Osteocyte (in vitro differentiated cells): ENCODE results near the gene SCG5. TPM values are rescaled to one million over a fixed set of nuclear protein-coding genes. Genes with fewer than 3 reads are reported as not detected.
A peak's percentile ranks its signal among the peaks of the same experiment; 100 is the strongest.

Source experiments
- DNase-seq: peaks from one replicate; pipeline ENCODE4 v3.0.0; 2021; ENCODE audit warnings: mixed read lengths; ENCODE audit not compliant: unreplicated experiment; ENCODE audit errors: extremely low spot score
- H3K27ac Mint-ChIP-seq: one replicate; pipeline ENCODE4 v1.8.0; 2021; ENCODE audit warnings: mild to moderate bottlenecking, mixed read lengths; ENCODE audit not compliant: unreplicated experiment
- H3K27me3 Mint-ChIP-seq: one replicate; pipeline ENCODE4 v1.8.0; 2021; ENCODE audit warnings: mixed read lengths; ENCODE audit not compliant: unreplicated experiment
- H3K36me3 Mint-ChIP-seq: one replicate; pipeline ENCODE4 v1.8.0; 2021; ENCODE audit warnings: mixed read lengths; ENCODE audit not compliant: unreplicated experiment
- H3K4me1 Mint-ChIP-seq: one replicate; pipeline ENCODE4 v1.8.0; 2021; ENCODE audit warnings: mixed read lengths; ENCODE audit not compliant: unreplicated experiment
- H3K4me3 Mint-ChIP-seq: one replicate; pipeline ENCODE4 v1.8.0; 2021; ENCODE audit warnings: mild to moderate bottlenecking, moderate library complexity, mixed read lengths; ENCODE audit not compliant: unreplicated experiment
- H3K9me3 Mint-ChIP-seq: one replicate; pipeline ENCODE4 v1.8.0; 2021; ENCODE audit warnings: mixed read lengths; ENCODE audit not compliant: unreplicated experiment
- total RNA-seq: library from RNA; stranded (reverse); gene quantifications from 2 replicates; pipeline ENCODE4 v1.2.1, GENCODE V29; 2021
- TF ChIP-seq, protein P1 (sequence below): fragments of 200-600 bp; sonication (generic); IDR thresholded peaks from 2 replicates; pipeline ENCODE4 v1.5.0; 2021; ENCODE audit warnings: antibody characterized with exemption, mild to moderate bottlenecking, moderate library complexity

The SCG5 gene
- total RNA-seq, 1 donor from 2014 or later, result 0.54 TPM

DNA sequence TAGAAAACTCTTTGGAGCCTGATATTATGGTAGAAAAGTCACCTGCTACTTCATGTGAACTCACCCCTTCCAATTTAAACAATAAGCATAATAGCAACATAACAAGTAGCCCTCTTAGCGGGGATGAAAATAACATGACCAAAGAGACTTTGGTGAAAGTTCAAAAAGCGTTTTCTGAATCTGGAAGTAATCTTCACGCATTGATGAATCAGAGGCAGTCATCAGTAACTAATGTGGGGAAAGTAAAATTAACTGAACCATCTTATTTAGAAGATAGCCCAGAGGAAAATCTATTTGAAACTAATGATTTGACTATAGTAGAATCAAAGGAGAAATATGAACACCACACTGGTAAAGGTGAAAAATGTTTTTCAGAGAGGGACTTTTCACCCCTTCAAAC is 5.1 kb upstream of the SCG5 start:
- peaks cover 9% of the 10 kb centered on the region for H3K36me3 Mint-ChIP-seq
- H3K27ac Mint-ChIP-seq, result no peak overlapping the region
- H3K4me1 Mint-ChIP-seq, result peaks cover 8% of the 10 kb centered on the region
- TF ChIP-seq, protein P1, sequence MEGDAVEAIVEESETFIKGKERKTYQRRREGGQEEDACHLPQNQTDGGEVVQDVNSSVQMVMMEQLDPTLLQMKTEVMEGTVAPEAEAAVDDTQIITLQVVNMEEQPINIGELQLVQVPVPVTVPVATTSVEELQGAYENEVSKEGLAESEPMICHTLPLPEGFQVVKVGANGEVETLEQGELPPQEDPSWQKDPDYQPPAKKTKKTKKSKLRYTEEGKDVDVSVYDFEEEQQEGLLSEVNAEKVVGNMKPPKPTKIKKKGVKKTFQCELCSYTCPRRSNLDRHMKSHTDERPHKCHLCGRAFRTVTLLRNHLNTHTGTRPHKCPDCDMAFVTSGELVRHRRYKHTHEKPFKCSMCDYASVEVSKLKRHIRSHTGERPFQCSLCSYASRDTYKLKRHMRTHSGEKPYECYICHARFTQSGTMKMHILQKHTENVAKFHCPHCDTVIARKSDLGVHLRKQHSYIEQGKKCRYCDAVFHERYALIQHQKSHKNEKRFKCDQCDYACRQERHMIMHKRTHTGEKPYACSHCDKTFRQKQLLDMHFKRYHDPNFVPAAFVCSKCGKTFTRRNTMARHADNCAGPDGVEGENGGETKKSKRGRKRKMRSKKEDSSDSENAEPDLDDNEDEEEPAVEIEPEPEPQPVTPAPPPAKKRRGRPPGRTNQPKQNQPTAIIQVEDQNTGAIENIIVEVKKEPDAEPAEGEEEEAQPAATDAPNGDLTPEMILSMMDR, result no peak
- H3K27me3 Mint-ChIP-seq, result no peaks in the 10 kb centered on the region
- H3K4me3 Mint-ChIP-seq, result no peak overlapping the region
- no peak for DNase-seq
- no peaks in the 10 kb centered on the region for H3K9me3 Mint-ChIP-seq

- peaks cover 9% of the 10 kb centered on the region for H3K36me3 Mint-ChIP-seq
These were observed 4.5 kb upstream of the SCG5 start for GRCh38 chr15:32636908-32637567.

GRCh38 chr15:32637704-32638103 is 3.8 kb upstream of the SCG5 start:
- no peaks in the 10 kb centered on the region for H3K27me3 Mint-ChIP-seq
- no peak overlapping the region for H3K27ac Mint-ChIP-seq
- H3K9me3 Mint-ChIP-seq, result no peaks in the 10 kb centered on the region
- TF ChIP-seq, protein P1, result no peak
- H3K4me3 Mint-ChIP-seq, result no peak overlapping the region
- DNase-seq, result no peak
- peaks cover 9% of the 10 kb centered on the region for H3K36me3 Mint-ChIP-seq
- peaks cover 13% of the 10 kb centered on the region for H3K4me1 Mint-ChIP-seq

More at GRCh38 chr15:32636908-32637567, 4.5 kb upstream of the SCG5 start:
- no peak overlapping the region for H3K27ac Mint-ChIP-seq
- TF ChIP-seq, protein P1, result no peak
- no peak overlapping the region for H3K4me3 Mint-ChIP-seq
- no peaks in the 10 kb centered on the region for H3K9me3 Mint-ChIP-seq
- DNase-seq, result no peak
- H3K4me1 Mint-ChIP-seq, result peaks cover 11% of the 10 kb centered on the region
- no peaks in the 10 kb centered on the region for H3K27me3 Mint-ChIP-seq

DNA sequence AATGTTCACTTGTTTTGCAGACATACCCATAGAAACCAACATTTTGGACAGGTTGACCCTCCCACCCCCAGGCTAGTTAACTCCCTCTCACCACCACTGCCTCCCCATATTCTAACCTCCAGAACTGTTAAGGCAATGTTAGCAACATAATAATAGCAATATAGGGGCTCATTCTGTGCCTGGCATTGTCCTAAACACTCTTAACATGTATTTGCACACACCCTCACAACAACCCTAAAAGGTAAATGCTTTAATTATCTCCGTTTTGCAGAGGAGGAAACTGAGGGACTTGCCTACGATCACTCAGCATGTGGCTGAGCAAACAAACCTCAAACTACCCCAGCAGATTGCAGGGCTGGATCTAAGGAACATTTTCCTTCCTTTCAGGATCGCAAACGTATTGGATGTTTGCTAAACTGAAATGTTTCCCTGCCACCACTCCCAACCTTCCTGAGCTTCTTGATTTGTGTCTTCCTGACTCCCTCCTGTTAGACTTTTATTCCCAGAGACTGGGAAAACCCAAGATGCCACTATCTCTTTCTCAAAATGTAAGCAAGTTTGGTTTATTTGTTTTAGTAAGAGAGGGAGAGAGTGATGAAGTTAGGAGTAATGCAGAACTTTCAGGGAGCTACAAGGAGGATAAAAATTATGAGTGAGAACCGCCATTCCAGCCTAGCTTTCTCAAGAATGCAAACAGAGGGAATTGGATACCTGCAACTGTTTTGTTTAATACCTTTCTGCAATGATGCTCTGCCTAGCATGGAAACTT is 1.3 kb downstream of the SCG5 start:
- Mint-ChIP-seq H3K27ac (peak overlapping the region; percentile 8), H3K4me3 (no peak overlapping the region), H3K27me3 (no peaks in the 10 kb centered on the region), H3K9me3 (no peaks in the 10 kb centered on the region), H3K36me3 (peaks cover 3% of the 10 kb centered on the region), H3K4me1 (peaks cover 13% of the 10 kb centered on the region)
- TF ChIP-seq, protein P1, result no peak
- no peak for DNase-seq

DNA sequence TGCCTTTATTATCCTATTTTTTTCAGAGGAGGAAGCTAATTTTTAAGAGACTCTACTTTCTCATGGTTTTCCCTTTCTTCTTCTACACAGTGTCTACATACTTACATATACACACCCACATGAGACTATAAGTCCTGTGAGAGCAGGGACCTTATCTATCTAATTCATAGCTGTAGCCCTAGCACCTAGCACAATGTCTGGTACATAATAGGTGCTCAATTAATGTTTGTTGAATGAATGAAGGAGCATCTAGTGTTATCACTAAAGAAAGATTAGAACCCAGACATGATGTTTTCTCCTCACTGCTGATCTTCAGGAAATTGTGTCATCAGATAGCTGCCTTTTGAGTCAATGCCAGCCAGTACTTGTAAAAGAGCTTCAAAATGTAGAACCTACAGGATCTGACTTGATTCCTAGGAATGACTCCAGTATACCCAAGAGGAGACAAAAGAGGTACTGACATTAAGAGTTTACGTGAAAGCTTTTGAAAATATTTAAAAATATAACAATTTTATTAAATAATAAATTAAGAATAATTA is 2.5 kb downstream of the SCG5 start:
- Mint-ChIP-seq H3K36me3 (peaks cover 3% of the 10 kb centered on the region), H3K27ac (no peak overlapping the region), H3K4me1 (peaks cover 13% of the 10 kb centered on the region), H3K4me3 (no peak overlapping the region), H3K9me3 (no peaks in the 10 kb centered on the region), H3K27me3 (no peaks in the 10 kb centered on the region)
- TF ChIP-seq, protein P1, result no peak
- no peak for DNase-seq
